Ovary (tissue), 3 donors: ENCODE results near the gene SPDYC.

ENCODE experiments used
- CTCF ChIP-seq, 3 donors: fragments of 450-650 bp in 2 of 3; fragments of 200-600 bp in 1 of 3; IDR thresholded peaks; one replicate each; pipeline versions ENCODE4 v1.5.1 to v1.8.0; 2016 to 2022; ENCODE audit warnings: antibody characterized with exemption in 3 of 3, mild to moderate bottlenecking in 1 of 3
- EP300 ChIP-seq: sonication (generic); formaldehyde crosslinking; IDR thresholded peaks from one replicate; pipeline ENCODE4 v1.6.1; 2017; ENCODE audit warnings: antibody characterized with exemption
- POLR2A ChIP-seq: fragments of 450-650 bp; IDR thresholded peaks from one replicate; pipeline ENCODE4 v1.6.1; 2017; ENCODE audit warnings: antibody characterized with exemption, mild to moderate bottlenecking, moderate library complexity
- donor health status: DM: no; HTN: no; CAD: no.

GRCh38 chr11:65150509-65151299 is 19.3 kb upstream of the SPDYC start:
- TF ChIP-seq CTCF (IDR thresholded peaks at IDR 0.05) (no peak), POLR2A (no peak), EP300 (no peak)
